Activated CD8-positive, alpha-beta T cell treated with anti-CD3 and anti-CD28 coated beads for 36 hours (primary cell): Measurements from ENCODE around the gene ZGRF1. TPM values are rescaled to one million over a fixed set of nuclear protein-coding genes. Genes with fewer than 3 reads are reported as not detected.
"Not testable (repeated sequence)": the region's sequence is repeated elsewhere in the genome, so short reads cannot be mapped to it uniquely, and the experiment has no call there.

ENCODE experiments used
- ATAC-seq: fragments of 200-7000 bp; cut with Tn5 transposase; one replicate; pipeline ENCODE4 v1.10.0; 2021; ENCODE audit warnings: mild to moderate bottlenecking, moderate library complexity
- CTCF ChIA-PET: fragments of 350-600 bp; sonication (Branson Sonifier 250); formaldehyde crosslinking; loops from one replicate; lab custom pipeline; 2021; ENCODE audit warnings: antibody characterized with exemption; lab: Charles Lee
- POLR2A ChIA-PET: fragments of 350-600 bp; sonication (Branson Sonifier 250); formaldehyde crosslinking; loops from one replicate; lab custom pipeline; 2021; ENCODE audit warnings: antibody characterized with exemption; lab: Charles Lee
- DNase-seq: peaks from one replicate; pipeline ENCODE4 v3.0.0-alpha.2; 2020
- H3K27ac Mint-ChIP-seq: one replicate; pipeline ENCODE4 v1.8.0; 2021; ENCODE audit warnings: mild to moderate bottlenecking, mixed read lengths
- H3K27me3 Mint-ChIP-seq: one replicate; pipeline ENCODE4 v1.8.0; 2021; ENCODE audit warnings: mixed read lengths
- H3K36me3 Mint-ChIP-seq: one replicate; pipeline ENCODE4 v1.8.0; 2021; ENCODE audit warnings: low read depth, mixed read lengths
- H3K4me1 Mint-ChIP-seq: one replicate; pipeline ENCODE4 v1.8.0; 2021; ENCODE audit warnings: low read depth, mixed read lengths
- H3K4me3 Mint-ChIP-seq: one replicate; pipeline ENCODE4 v1.8.0; 2021; ENCODE audit warnings: mild to moderate bottlenecking, moderate library complexity, mixed read lengths
- H3K9me3 Mint-ChIP-seq: one replicate; pipeline ENCODE4 v1.8.0; 2021; ENCODE audit warnings: mixed read lengths
- CTCF ChIP-seq: fragments of 200-600 bp; IDR thresholded peaks from one replicate; pipeline ENCODE4 v1.8.0; 2022; ENCODE audit warnings: antibody characterized with exemption, mild to moderate bottlenecking
- intact Hi-C: fragments of 100-400 bp; cut with micrococcal nuclease; formaldehyde crosslinking; loops from one replicate; pipeline ENCODE4 v1.10.0; 2022
- total RNA-seq, 2 experiments: library from RNA; stranded (reverse); gene quantifications; one replicate each; pipeline ENCODE4 v1.2.3, GENCODE V29; 2021

The ZGRF1 gene
- total RNA-seq, 2 experiments from 2014 or later, result 45.7 to 47.3 TPM

DNA sequence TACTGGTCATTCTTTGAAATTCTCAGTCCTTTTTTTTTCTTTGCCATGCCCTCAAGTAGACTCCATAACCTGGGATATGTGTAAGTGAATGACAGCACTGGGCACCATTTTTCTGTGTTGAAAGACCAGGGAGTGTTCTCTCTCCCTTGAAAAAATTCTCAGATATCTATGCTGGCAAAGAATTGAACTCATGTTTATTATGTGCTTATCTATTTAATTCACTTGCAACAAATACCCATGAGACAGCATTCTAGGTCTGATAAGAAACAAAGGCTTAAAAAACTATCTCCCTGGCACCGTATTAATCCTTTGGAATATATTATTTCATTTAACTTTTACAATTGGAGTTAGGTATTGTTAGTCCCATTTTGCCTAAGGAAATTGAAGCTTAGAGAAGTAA, 37.0 kb upstream of the ZGRF1 start:
- Mint-ChIP-seq H3K4me3 (no peak overlapping the region), H3K27ac (no peak overlapping the region), H3K4me1 (no peaks in the 10 kb centered on the region), H3K9me3 (no peaks in the 10 kb centered on the region), H3K36me3 (no peaks in the 10 kb centered on the region), H3K27me3 (no peaks in the 10 kb centered on the region)
- DNase-seq, result no peak
- ChIA-PET POLR2A (no interaction called here), CTCF (interaction anchor here (1.3 kb wide), 1 partner anchor 8 kb away, joined by 3 read pairs; no protein-coding TSS in a partner anchor)
- intact Hi-C loops, result no loop called here
- no peak for ATAC-seq
- TF ChIP-seq CTCF, result no peak

DNA sequence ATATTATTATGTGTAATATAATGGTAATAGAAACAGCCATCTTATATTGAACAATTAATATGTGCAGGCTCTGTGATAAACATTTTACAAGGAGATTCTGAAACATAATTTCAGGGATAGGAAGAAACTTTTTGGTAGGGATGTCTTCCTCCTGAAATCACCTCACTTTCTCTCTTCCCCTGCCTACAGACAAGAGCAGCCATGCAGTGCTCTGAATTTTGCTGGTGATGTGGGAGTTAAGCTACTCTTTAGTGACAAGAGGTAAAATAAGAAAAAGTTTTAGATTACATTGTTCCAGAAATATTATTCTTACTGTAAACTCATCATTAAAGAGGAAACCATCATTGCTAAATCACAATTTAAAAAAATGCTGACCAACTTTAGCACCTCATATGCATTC, 36.4 kb upstream of the ZGRF1 start:
- CTCF ChIA-PET, result interaction anchor here (1.3 kb wide), 1 partner anchor 8 kb away, joined by 3 read pairs; no protein-coding TSS in a partner anchor
- ATAC-seq, result no peak

DNA sequence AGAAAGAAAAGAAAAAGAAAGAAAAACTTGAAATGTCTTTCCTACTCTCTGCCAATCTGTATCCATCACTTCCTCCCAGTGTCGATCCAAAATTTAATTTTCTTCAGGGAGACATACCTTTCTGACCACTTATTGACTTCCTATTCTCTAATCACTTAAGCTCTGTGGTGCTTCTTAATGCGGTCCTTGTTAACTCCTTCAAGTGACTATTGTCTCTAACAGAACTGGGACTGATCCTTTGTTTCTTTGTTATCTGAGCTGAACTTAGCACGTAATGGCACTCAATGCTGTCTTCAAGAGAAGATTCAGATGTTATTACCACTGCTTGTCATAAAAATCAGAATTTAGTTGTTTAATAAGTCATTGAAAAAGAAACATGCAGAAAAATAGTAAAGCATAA, 31.4 kb upstream of the ZGRF1 start:
- H3K36me3 Mint-ChIP-seq, result no peaks in the 10 kb centered on the region
- no peak overlapping the region for H3K4me3 Mint-ChIP-seq
- no peak for DNase-seq
- POLR2A ChIA-PET, result no interaction called here
- CTCF ChIA-PET, result interaction anchor here (1.1 kb wide), 1 partner anchor 94 kb away, joined by 3 read pairs; no protein-coding TSS in a partner anchor
- no peaks in the 10 kb centered on the region for H3K9me3 Mint-ChIP-seq
- H3K27ac Mint-ChIP-seq, result no peak overlapping the region
- intact Hi-C loops, result no loop called here
- TF ChIP-seq CTCF, result no peak
- no peaks in the 10 kb centered on the region for H3K4me1 Mint-ChIP-seq
- H3K27me3 Mint-ChIP-seq, result no peaks in the 10 kb centered on the region
- ATAC-seq, result no peak

More for the DNA sequence above, 36.4 kb upstream of the ZGRF1 start:
- intact Hi-C loops, result no loop called here
- no peak for TF ChIP-seq CTCF
- H3K9me3 Mint-ChIP-seq, result no peaks in the 10 kb centered on the region
- no peak overlapping the region for H3K4me3 Mint-ChIP-seq
- no peaks in the 10 kb centered on the region for H3K4me1 Mint-ChIP-seq
- H3K27me3 Mint-ChIP-seq, result no peaks in the 10 kb centered on the region
- H3K27ac Mint-ChIP-seq, result no peak overlapping the region
- DNase-seq, result no peak
- POLR2A ChIA-PET, result no interaction called here
- H3K36me3 Mint-ChIP-seq, result no peaks in the 10 kb centered on the region

- Mint-ChIP-seq H3K27me3 (no peaks in the 10 kb centered on the region), H3K27ac (no peak overlapping the region), H3K9me3 (no peaks in the 10 kb centered on the region), H3K4me1 (no peaks in the 10 kb centered on the region), H3K4me3 (no peak overlapping the region), H3K36me3 (no peaks in the 10 kb centered on the region)
- ChIA-PET POLR2A (no interaction called here), CTCF (no interaction called here)
- intact Hi-C loops, result no loop called here
- ATAC-seq (no peak), DNase-seq (no peak)
- no peak for TF ChIP-seq CTCF
Observed at GRCh38 chr4:112664611-112665010, 27.9 kb upstream of the ZGRF1 start.

- ChIA-PET POLR2A (interaction anchor here (0.6 kb wide), 1 partner anchor 76 kb away, joined by 3 read pairs; no protein-coding TSS in a partner anchor), CTCF (interaction anchor here (0.9 to 4.8 kb wide), 3 partner anchors 14 to 109 kb away, joined by 3 to 20 read pairs (median 6); no protein-coding TSS in a partner anchor)
- H3K27me3 Mint-ChIP-seq, DNase-seq, ATAC-seq, H3K4me1 Mint-ChIP-seq, intact Hi-C loops, H3K4me3 Mint-ChIP-seq, H3K27ac Mint-ChIP-seq, H3K9me3 Mint-ChIP-seq: not testable (repeated sequence)
- peaks cover 30% of the 10 kb centered on the region for H3K36me3 Mint-ChIP-seq
Observed at GRCh38 chr4:112656115-112656514, 19.4 kb upstream of the ZGRF1 start.
